HL-60 (cell line): ENCODE measurements around the gene RGS10.

Source experiments
- DNase-seq, 2 experiments: peaks; one replicate each; pipeline ENCODE4 v3.0.0-alpha.2; 2010 to 2020; ENCODE audit warnings: low read depth in 1 of 2, low spot score in 1 of 2
- H3K27ac ChIP-seq: fragments of 250-450 bp; sonication (Bioruptor Pico); replicated peaks from 2 replicates; pipeline ENCODE4 v1.5.1; 2020; ENCODE audit warnings: mild to moderate bottlenecking, moderate library complexity
- H3K27me3 ChIP-seq: fragments of 250-450 bp; sonication (Bioruptor Pico); 2 replicates; pipeline ENCODE4 v1.5.1; 2021; ENCODE audit warnings: mild to moderate bottlenecking, moderate library complexity; ENCODE audit not compliant: insufficient read depth, poor library complexity, severe bottlenecking
- H3K4me3 ChIP-seq: replicated peaks from 2 replicates; pipeline ENCODE4 v1.5.1; 2011; ENCODE audit warnings: mild to moderate bottlenecking, control low read depth, low read length; ENCODE audit not compliant: insufficient read depth
- CTCF ChIP-seq: IDR thresholded peaks from one replicate; pipeline ENCODE4 v1.5.1; 2011; ENCODE audit warnings: low read length, control low read depth, inconsistent platforms; ENCODE audit not compliant: insufficient read depth
- GABPA ChIP-seq: IDR thresholded peaks from 2 replicates; pipeline ENCODE4 v1.6.1; 2012; ENCODE audit warnings: low read depth
- POLR2AphosphoS5 ChIP-seq: IDR thresholded peaks from 2 replicates; pipeline ENCODE4 v1.6.1; 2012; ENCODE audit warnings: low read depth
- SPI1 ChIP-seq: IDR thresholded peaks from 2 replicates; pipeline ENCODE4 v1.6.1; 2012; ENCODE audit warnings: low read depth, mild to moderate bottlenecking, borderline replicate concordance
- long read RNA-seq: library from polyadenylated mRNA; unstranded; transcript quantifications from one replicate; pipeline ENCODE4 v2.0.0, GENCODE V29; 2020
- TF ChIP-seq, protein P1 (sequence below): IDR thresholded peaks from 2 replicates; pipeline ENCODE4 v1.6.1; 2012; ENCODE audit warnings: low read depth; ENCODE audit not compliant: insufficient replicate concordance

RGS10 gene
- long read RNA-seq, transcript RGS10-202 (5 exons, 804 nt): major isoform, 68 of 74 reads
- long read RNA-seq, partial matches to known transcripts: 4 of 74 reads
- long read RNA-seq, other reads (novel, unspliced or antisense): 2 of 74 reads

- peak; percentile 71 to 86 for DNase-seq
- H3K27me3 ChIP-seq: no peaks in the 10 kb centered on the region
- H3K4me3 ChIP-seq: peak within 1 kb of the TSS; percentile 82
- H3K27ac ChIP-seq: peak within 1 kb of the TSS; percentile 83
- TF ChIP-seq POLR2AphosphoS5 (peak; percentile 67), CTCF (no peak), GABPA (no peak), SPI1 (peak; percentile 67; the same call in 1 of the 2 replicates)
Measured at GRCh38 chr10:119542357-119542987, at the start of gene RGS10. Gene RGS10 (minus strand): TSS chr10:119542719. CDS start chr10:119542638, 81 bp downstream.

DNA sequence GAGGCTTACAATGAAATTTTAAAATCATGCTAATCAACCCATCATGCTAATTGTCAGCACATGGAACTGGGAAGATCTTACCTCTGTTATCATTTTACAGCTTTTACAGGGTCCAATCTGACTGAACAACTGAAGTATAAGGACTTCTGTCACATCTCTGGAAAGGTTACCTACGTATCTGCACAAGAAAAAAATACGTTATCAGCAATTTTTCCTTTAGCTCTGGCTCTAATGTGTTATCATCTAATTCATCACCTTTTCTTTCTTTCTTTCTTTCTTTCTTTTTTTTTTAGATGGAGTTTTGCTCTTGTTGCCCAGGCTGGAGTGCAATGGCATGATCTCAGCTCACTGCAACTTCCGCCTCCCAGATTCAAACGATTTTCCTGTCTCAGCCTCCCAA is 45.6 kb upstream of the RGS10 start:
- Histone ChIP-seq H3K27ac (no peak overlapping the region), H3K4me3 (no peak overlapping the region), H3K27me3 (no peaks in the 10 kb centered on the region)
- TF ChIP-seq GABPA (no peak), CTCF (no peak), SPI1 (no peak), POLR2AphosphoS5 (no peak)
- TF ChIP-seq, protein P1, sequence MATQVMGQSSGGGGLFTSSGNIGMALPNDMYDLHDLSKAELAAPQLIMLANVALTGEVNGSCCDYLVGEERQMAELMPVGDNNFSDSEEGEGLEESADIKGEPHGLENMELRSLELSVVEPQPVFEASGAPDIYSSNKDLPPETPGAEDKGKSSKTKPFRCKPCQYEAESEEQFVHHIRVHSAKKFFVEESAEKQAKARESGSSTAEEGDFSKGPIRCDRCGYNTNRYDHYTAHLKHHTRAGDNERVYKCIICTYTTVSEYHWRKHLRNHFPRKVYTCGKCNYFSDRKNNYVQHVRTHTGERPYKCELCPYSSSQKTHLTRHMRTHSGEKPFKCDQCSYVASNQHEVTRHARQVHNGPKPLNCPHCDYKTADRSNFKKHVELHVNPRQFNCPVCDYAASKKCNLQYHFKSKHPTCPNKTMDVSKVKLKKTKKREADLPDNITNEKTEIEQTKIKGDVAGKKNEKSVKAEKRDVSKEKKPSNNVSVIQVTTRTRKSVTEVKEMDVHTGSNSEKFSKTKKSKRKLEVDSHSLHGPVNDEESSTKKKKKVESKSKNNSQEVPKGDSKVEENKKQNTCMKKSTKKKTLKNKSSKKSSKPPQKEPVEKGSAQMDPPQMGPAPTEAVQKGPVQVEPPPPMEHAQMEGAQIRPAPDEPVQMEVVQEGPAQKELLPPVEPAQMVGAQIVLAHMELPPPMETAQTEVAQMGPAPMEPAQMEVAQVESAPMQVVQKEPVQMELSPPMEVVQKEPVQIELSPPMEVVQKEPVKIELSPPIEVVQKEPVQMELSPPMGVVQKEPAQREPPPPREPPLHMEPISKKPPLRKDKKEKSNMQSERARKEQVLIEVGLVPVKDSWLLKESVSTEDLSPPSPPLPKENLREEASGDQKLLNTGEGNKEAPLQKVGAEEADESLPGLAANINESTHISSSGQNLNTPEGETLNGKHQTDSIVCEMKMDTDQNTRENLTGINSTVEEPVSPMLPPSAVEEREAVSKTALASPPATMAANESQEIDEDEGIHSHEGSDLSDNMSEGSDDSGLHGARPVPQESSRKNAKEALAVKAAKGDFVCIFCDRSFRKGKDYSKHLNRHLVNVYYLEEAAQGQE: no peak
- DNase-seq: no peak

DNA sequence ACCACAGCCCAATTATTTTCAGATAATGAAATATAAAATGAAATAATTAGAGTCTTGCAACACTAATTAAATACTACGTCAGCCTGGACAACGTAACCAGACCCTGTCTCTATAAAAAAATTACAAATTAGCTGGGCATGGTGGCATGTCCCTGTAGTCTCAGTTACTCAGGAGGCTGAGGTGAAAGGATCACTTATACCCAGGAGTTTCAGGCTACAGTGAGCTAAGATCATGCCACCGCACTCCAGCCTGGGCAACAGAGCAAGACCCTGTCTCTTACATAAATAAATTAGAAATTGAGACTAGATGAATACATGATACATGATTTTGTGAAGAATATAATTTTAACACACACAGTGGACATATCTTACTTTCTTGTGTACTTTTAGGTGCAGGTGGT is 35.8 kb upstream of the RGS10 start:
- no peak overlapping the region for H3K27ac ChIP-seq
- DNase-seq: no peak
- TF ChIP-seq GABPA (no peak), SPI1 (no peak), POLR2AphosphoS5 (no peak), CTCF (no peak)
- TF ChIP-seq, protein P1: no peak
- H3K4me3 ChIP-seq: no peak overlapping the region
- H3K27me3 ChIP-seq: no peaks in the 10 kb centered on the region

- no peak for DNase-seq
- no peaks in the 10 kb centered on the region for H3K27me3 ChIP-seq
- H3K4me3 ChIP-seq: no peak overlapping the region
- TF ChIP-seq POLR2AphosphoS5 (no peak), GABPA (no peak)
- H3K27ac ChIP-seq: no peak overlapping the region
Measured at GRCh38 chr10:119575991-119576390, 33.5 kb upstream of the RGS10 start.
